Body of pancreas (tissue), 4 donors: ENCODE measurements around the gene CD244.

Experiments
- CTCF ChIP-seq, 7 experiments: fragments of 450-650 bp in 4 of 7; fragments of 200-600 bp in 3 of 7; sonication (generic) in 3 of 7; IDR thresholded peaks; one replicate each; pipeline ENCODE4 v1.5.1; 2016 to 2019; ENCODE audit warnings: antibody characterized with exemption in 7 of 7
- POLR2A ChIP-seq, 3 donors: fragments of 450-650 bp; IDR thresholded peaks; one replicate each; pipeline ENCODE4 v1.6.1; 2016; ENCODE audit warnings: antibody characterized with exemption in 3 of 3, mild to moderate bottlenecking in 2 of 3

- TF ChIP-seq CTCF (IDR thresholded peaks at IDR 0.05), result no peak
- no peak for TF ChIP-seq POLR2A (IDR thresholded peaks at IDR 0.05)
These were observed 51.5 kb downstream of the CD244 start for GRCh38 chr1:160811147-160811546.
